ENCODE measurements around the gene TTLL1.

The TTLL1 gene

GRCh38 chr22:43038325-43038724 lies 50.9 kb downstream of the TTLL1 start:
- Histone ChIP-seq H3K79me2 (ENCODE audit: control insufficient read depth, low read length) (no peaks in the 10 kb centered on the region), H3K4me3 (ENCODE audit: low read length) (no peak overlapping the region), H3K36me3 (ENCODE audit: control insufficient read depth, low read length) (no peaks in the 10 kb centered on the region), H3K4me2 (ENCODE audit: low read length) (no peak overlapping the region), H3F3A (ENCODE audit: control insufficient read depth, insufficient read depth) (no peaks in the 10 kb centered on the region), H3K9me2 (replicated peaks; ENCODE audit: control insufficient read depth, low read length) (no peaks in the 10 kb centered on the region), H3K9me3 (ENCODE audit: control insufficient read depth, insufficient read depth, low read length) (no peaks in the 10 kb centered on the region), H4K20me1 (ENCODE audit: control insufficient read depth, insufficient read depth, low read depth, low read length) (no peaks in the 10 kb centered on the region), H3K4me1 (ENCODE audit: control insufficient read depth, low read length) (no peaks in the 10 kb centered on the region), H3K27ac (ENCODE audit: low read depth, low read length) (no peak overlapping the region), H3K27me3 (ENCODE audit: control insufficient read depth, low read length) (no peaks in the 10 kb centered on the region)
- TF ChIP-seq, protein P1, sequence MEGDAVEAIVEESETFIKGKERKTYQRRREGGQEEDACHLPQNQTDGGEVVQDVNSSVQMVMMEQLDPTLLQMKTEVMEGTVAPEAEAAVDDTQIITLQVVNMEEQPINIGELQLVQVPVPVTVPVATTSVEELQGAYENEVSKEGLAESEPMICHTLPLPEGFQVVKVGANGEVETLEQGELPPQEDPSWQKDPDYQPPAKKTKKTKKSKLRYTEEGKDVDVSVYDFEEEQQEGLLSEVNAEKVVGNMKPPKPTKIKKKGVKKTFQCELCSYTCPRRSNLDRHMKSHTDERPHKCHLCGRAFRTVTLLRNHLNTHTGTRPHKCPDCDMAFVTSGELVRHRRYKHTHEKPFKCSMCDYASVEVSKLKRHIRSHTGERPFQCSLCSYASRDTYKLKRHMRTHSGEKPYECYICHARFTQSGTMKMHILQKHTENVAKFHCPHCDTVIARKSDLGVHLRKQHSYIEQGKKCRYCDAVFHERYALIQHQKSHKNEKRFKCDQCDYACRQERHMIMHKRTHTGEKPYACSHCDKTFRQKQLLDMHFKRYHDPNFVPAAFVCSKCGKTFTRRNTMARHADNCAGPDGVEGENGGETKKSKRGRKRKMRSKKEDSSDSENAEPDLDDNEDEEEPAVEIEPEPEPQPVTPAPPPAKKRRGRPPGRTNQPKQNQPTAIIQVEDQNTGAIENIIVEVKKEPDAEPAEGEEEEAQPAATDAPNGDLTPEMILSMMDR (IDR thresholded peaks at IDR 0.05; ENCODE audit: low read depth, low read length, poor library complexity, severe bottlenecking), result no peak
- TF ChIP-seq EZH2phosphoT487 (IDR thresholded peaks at IDR 0.05; ENCODE audit: borderline replicate concordance, low read length), result no peak

DNA sequence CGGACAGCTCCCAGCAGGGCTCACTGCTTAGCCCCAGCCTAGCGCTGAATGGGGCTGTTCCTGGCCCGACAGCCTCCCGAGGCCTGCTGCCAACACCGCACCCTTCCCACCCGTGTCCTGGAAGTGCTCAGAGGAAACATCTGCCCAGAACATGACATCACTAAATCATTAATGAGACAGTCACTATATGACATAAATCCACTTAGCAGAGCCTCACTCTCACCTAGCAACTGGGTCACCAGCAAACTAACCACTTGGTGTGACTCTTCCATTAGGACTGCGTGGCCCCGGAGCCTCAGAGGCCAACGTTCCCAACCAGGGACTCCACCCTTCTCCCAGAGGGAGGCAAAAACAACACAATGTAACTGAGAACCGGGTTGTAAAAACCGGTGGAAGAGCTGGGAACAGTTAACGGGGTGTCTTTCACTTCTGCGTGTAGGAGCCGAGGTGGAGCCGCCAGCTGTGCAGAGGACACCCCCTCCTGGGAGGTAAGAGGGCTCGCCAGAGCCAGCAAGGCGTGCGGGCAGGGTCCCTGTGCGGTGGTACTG lies 52.8 kb downstream of the TTLL1 start:
- TF ChIP-seq, protein P1 (IDR thresholded peaks at IDR 0.05; ENCODE audit: low read depth, low read length, poor library complexity, severe bottlenecking), result no peak
- TF ChIP-seq EZH2phosphoT487 (IDR thresholded peaks at IDR 0.05; ENCODE audit: borderline replicate concordance, low read length), result no peak
- H3K4me3 ChIP-seq (ENCODE audit: low read length), result no peak overlapping the region
- no peaks in the 10 kb centered on the region for H3K9me3 ChIP-seq (ENCODE audit: control insufficient read depth, insufficient read depth, low read length)
- H3K79me2 ChIP-seq (ENCODE audit: control insufficient read depth, low read length), result no peaks in the 10 kb centered on the region
- no peaks in the 10 kb centered on the region for H3K4me1 ChIP-seq (ENCODE audit: control insufficient read depth, low read length)
- no peak overlapping the region for H3K27ac ChIP-seq (ENCODE audit: low read depth, low read length)
- H3K27me3 ChIP-seq (ENCODE audit: control insufficient read depth, low read length), result no peaks in the 10 kb centered on the region
- no peaks in the 10 kb centered on the region for H3K36me3 ChIP-seq (ENCODE audit: control insufficient read depth, low read length)
- H4K20me1 ChIP-seq (ENCODE audit: control insufficient read depth, insufficient read depth, low read depth, low read length), result no peaks in the 10 kb centered on the region
- H3K4me2 ChIP-seq (ENCODE audit: low read length), result no peak overlapping the region
- H3F3A ChIP-seq (ENCODE audit: control insufficient read depth, insufficient read depth), result no peaks in the 10 kb centered on the region
- no peaks in the 10 kb centered on the region for H3K9me2 ChIP-seq (replicated peaks; ENCODE audit: control insufficient read depth, low read length)

DNA sequence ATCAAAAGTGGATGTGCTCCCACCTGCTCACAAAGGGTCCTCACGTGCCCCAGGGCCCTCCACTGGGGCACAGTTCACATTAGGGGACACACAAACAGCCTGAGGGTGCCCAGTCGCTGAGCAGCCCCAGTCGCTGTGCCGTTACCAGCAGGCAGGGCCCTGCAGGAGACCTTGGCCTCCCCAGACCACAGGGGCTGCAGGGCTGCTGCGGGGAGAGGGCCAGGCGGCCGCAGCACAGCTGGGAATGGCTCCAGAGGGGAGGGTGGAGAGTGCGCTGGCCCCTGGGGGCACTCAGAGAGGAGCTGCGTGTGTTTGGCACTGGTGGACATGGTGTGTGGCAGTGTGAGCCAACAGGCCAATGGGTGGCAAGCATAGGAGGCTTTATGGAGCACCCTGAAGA lies 53.9 kb downstream of the TTLL1 start:
- no peaks in the 10 kb centered on the region for H3K27me3 ChIP-seq (ENCODE audit: control insufficient read depth, low read length)
- no peaks in the 10 kb centered on the region for H3K36me3 ChIP-seq (ENCODE audit: control insufficient read depth, low read length)
- H3K79me2 ChIP-seq (ENCODE audit: control insufficient read depth, low read length), result no peaks in the 10 kb centered on the region
- H3K4me2 ChIP-seq (ENCODE audit: low read length), result no peak overlapping the region
- no peaks in the 10 kb centered on the region for H3K9me3 ChIP-seq (ENCODE audit: control insufficient read depth, insufficient read depth, low read length)
- H3K9me2 ChIP-seq (replicated peaks; ENCODE audit: control insufficient read depth, low read length), result no peaks in the 10 kb centered on the region
- no peak for TF ChIP-seq EZH2phosphoT487 (IDR thresholded peaks at IDR 0.05; ENCODE audit: borderline replicate concordance, low read length)
- TF ChIP-seq, protein P1 (IDR thresholded peaks at IDR 0.05; ENCODE audit: low read depth, low read length, poor library complexity, severe bottlenecking), result no peak
- H3F3A ChIP-seq (ENCODE audit: control insufficient read depth, insufficient read depth), result no peaks in the 10 kb centered on the region
- H4K20me1 ChIP-seq (ENCODE audit: control insufficient read depth, insufficient read depth, low read depth, low read length), result 0 out of 2 replicates have a peak, but pooled peaks cover 4% of the 10 kb centered on the region
- no peak overlapping the region for H3K4me3 ChIP-seq (ENCODE audit: low read length)
- no peak overlapping the region for H3K27ac ChIP-seq (ENCODE audit: low read depth, low read length)
- no peaks in the 10 kb centered on the region for H3K4me1 ChIP-seq (ENCODE audit: control insufficient read depth, low read length)

All from DOHH2 (cell line).